Right hindlimb (tissue), 1 donor: ENCODE results near the gene CEP41.
A peak's percentile ranks its signal among the peaks of the same experiment; 100 is the strongest.

Experiments
- DNase-seq: peaks from one replicate; pipeline ENCODE4 v3.0.0-alpha.2; 2018

The CEP41 gene

GRCh38 chr7:130415006-130415405, 25.8 kb downstream of the CEP41 start:
- no peak for DNase-seq

- no peak for DNase-seq
Measured at GRCh38 chr7:130413201-130413600, 27.6 kb downstream of the CEP41 start.

- DNase-seq = no peak
Measured at GRCh38 chr7:130410868-130411541, 29.8 kb downstream of the CEP41 start.

- no peak for DNase-seq
Measured at GRCh38 chr7:130409712-130410072, 31.1 kb downstream of the CEP41 start.

GRCh38 chr7:130409067-130409711, 31.6 kb downstream of the CEP41 start:
- no peak for DNase-seq

GRCh38 chr7:130405003-130405402, 35.8 kb downstream of the CEP41 start:
- DNase-seq = no peak

- no peak for DNase-seq
Measured at GRCh38 chr7:130401578-130401977, 39.2 kb downstream of the CEP41 start.

- DNase-seq = no peak
Measured at GRCh38 chr7:130401101-130401500, 39.7 kb downstream of the CEP41 start.

GRCh38 chr7:130400120-130400572, 40.7 kb downstream of the CEP41 start:
- peak; percentile 34 for DNase-seq

GRCh38 chr7:130398526-130399090, 42.2 kb downstream of the CEP41 start:
- no peak for DNase-seq

- no peak for DNase-seq
Measured at GRCh38 chr7:130397758-130398073, 43.1 kb downstream of the CEP41 start.

- DNase-seq = peak; percentile 57
Measured at GRCh38 chr7:130397051-130397757, 43.6 kb downstream of the CEP41 start.

- peak; percentile 76 for DNase-seq
Measured at GRCh38 chr7:130396109-130396508, 44.7 kb downstream of the CEP41 start.

- DNase-seq = no peak
Measured at GRCh38 chr7:130395421-130395820, 45.4 kb downstream of the CEP41 start.

GRCh38 chr7:130394421-130395195, 46.2 kb downstream of the CEP41 start:
- no peak for DNase-seq

GRCh38 chr7:130393841-130394411, 46.9 kb downstream of the CEP41 start:
- no peak for DNase-seq

- DNase-seq = peak; percentile 45
Measured at GRCh38 chr7:130393101-130393561, 47.7 kb downstream of the CEP41 start.

GRCh38 chr7:130390486-130390885, 50.3 kb downstream of the CEP41 start:
- no peak for DNase-seq

- no peak for DNase-seq
Measured at GRCh38 chr7:130388671-130389070, 52.1 kb downstream of the CEP41 start.

- no peak for DNase-seq
Measured at GRCh38 chr7:130387628-130388403, 53.0 kb downstream of the CEP41 start.

- no peak for DNase-seq
Measured at GRCh38 chr7:130387306-130387627, 53.5 kb downstream of the CEP41 start.

GRCh38 chr7:130386876-130387275, 53.9 kb downstream of the CEP41 start:
- DNase-seq = no peak
